GM06990 (cell line): Measurements from ENCODE around the gene ZCCHC17.
A peak's percentile ranks its signal among the peaks of the same experiment; 100 is the strongest.
"Not testable (repeated sequence)": the region's sequence is repeated elsewhere in the genome, so short reads cannot be mapped to it uniquely, and the experiment has no call there.

Experiments
- DNase-seq: peaks from one replicate; pipeline ENCODE4 v3.0.0-alpha.2; 2011; ENCODE audit not compliant: insufficient read length; ENCODE audit errors: extremely low read depth
- H3K27me3 ChIP-seq: replicated peaks from 2 replicates; pipeline ENCODE4 v1.6.0; 2011; ENCODE audit warnings: low read length; ENCODE audit not compliant: control insufficient read depth, insufficient read depth
- H3K36me3 ChIP-seq: 2 replicates; pipeline ENCODE4 v1.5.1; 2011; ENCODE audit warnings: low read length; ENCODE audit not compliant: control insufficient read depth, insufficient read depth
- H3K4me3 ChIP-seq: replicated peaks from 2 replicates; pipeline ENCODE4 v1.5.1; 2011; ENCODE audit warnings: low read depth, mild to moderate bottlenecking, control low read depth, low read length
- CTCF ChIP-seq: IDR thresholded peaks from 2 replicates; pipeline ENCODE4 v1.5.1; 2011; ENCODE audit warnings: low read length, control low read depth, mild to moderate bottlenecking, inconsistent platforms; ENCODE audit not compliant: insufficient read depth, poor library complexity, severe bottlenecking

The ZCCHC17 gene

GRCh38 chr1:31272369-31272768 lies 24.5 kb upstream of the ZCCHC17 start:
- Histone ChIP-seq H3K4me3 (no peak overlapping the region), H3K36me3 (peaks cover 15% of the 10 kb centered on the region), H3K27me3 (no peaks in the 10 kb centered on the region)
- no peak for TF ChIP-seq CTCF
- DNase-seq: no peak

GRCh38 chr1:31273619-31274018 lies 23.2 kb upstream of the ZCCHC17 start:
- Histone ChIP-seq H3K36me3 (peaks cover 15% of the 10 kb centered on the region), H3K4me3 (no peak overlapping the region), H3K27me3 (no peaks in the 10 kb centered on the region)
- TF ChIP-seq CTCF: no peak
- no peak for DNase-seq

- not testable (repeated sequence) for H3K27me3 ChIP-seq, H3K4me3 ChIP-seq, DNase-seq
- peaks cover 10% of the 10 kb centered on the region for H3K36me3 ChIP-seq
Observed at GRCh38 chr1:31282426-31282825, 14.4 kb upstream of the ZCCHC17 start.

- H3K36me3 ChIP-seq: peaks cover 15% of the 10 kb centered on the region
- not testable (repeated sequence) for H3K4me3 ChIP-seq, H3K27me3 ChIP-seq, DNase-seq
Observed at GRCh38 chr1:31287791-31288190, 9.0 kb upstream of the ZCCHC17 start.

GRCh38 chr1:31289021-31289420 lies 7.8 kb upstream of the ZCCHC17 start:
- peaks cover 18% of the 10 kb centered on the region for H3K36me3 ChIP-seq

GRCh38 chr1:31295874-31296485 lies 852 bp upstream of the ZCCHC17 start:
- Histone ChIP-seq H3K4me3 (peak overlapping the region; percentile 83), H3K27me3 (no peaks in the 10 kb centered on the region), H3K36me3 (peaks cover 9% of the 10 kb centered on the region)
- no peak for TF ChIP-seq CTCF
- no peak for DNase-seq

More at GRCh38 chr1:31289021-31289420, 7.8 kb upstream of the ZCCHC17 start:
- no peak for TF ChIP-seq CTCF
- DNase-seq: no peak
- Histone ChIP-seq H3K27me3 (no peaks in the 10 kb centered on the region), H3K4me3 (no peak overlapping the region)
